SK-N-SH (cell line): Measurements from ENCODE around the gene COX15. TPM values are rescaled to one million over a fixed set of nuclear protein-coding genes. Genes with fewer than 3 reads are reported as not detected.

Experiments
- CTCF ChIA-PET: fragments of 300-600, 350-600 bp; formaldehyde crosslinking; extraction: SDS; loops from one replicate; lab custom pipeline; 2021; lab: Yijun Ruan, JAX
- POLR2A ChIA-PET: fragments of 350-600 bp; sonication (Branson Sonifier 250); formaldehyde crosslinking; extraction: SDS; loops from one replicate; lab custom pipeline; 2020; ENCODE audit warnings: antibody characterized with exemption, inconsistent platforms; lab: Yijun Ruan, JAX
- DNase-seq: peaks from one replicate; pipeline ENCODE4 v3.0.0; 2012
- H2AFZ ChIP-seq: fragments of 200-600 bp; sonication (generic); 2 replicates; pipeline ENCODE4 v1.8.1; 2016; ENCODE audit warnings: antibody characterized with exemption, mild to moderate bottlenecking, low read depth
- H3F3A ChIP-seq: fragments of 200-600 bp; sonication (generic); replicated peaks from 2 replicates; pipeline ENCODE3; 2016; ENCODE audit warnings: antibody characterized with exemption, mild to moderate bottlenecking; ENCODE audit not compliant: insufficient read depth
- H3K27ac ChIP-seq, 2 experiments: fragments of 200-500 bp in 1 of 2; fragments of 200-600 bp in 1 of 2; sonication (Bioruptor generic) in 1 of 2; sonication (generic), shearing (Covaris generic) in 1 of 2; 2 replicates each; pipeline versions ENCODE4 v1.5.1 to v1.6.1; 2014 to 2016; ENCODE audit warnings: low read depth in 2 of 2, inconsistent platforms in 1 of 2, low read length in 1 of 2, mild to moderate bottlenecking in 1 of 2, mixed read lengths in 1 of 2
- H3K27me3 ChIP-seq: fragments of 200-600 bp; sonication (generic), shearing (Covaris generic); 2 replicates; pipeline ENCODE4 v1.6.1; 2016; ENCODE audit warnings: mixed run types; ENCODE audit not compliant: insufficient read depth
- H3K36me3 ChIP-seq, 2 experiments: fragments of 200-500 bp in 1 of 2; fragments of 200-600 bp in 1 of 2; sonication (Bioruptor generic) in 1 of 2; sonication (generic) in 1 of 2; replicated peaks in 1 of 2; 2 replicates each; pipeline versions ENCODE3 to v1.5.1; 2014 to 2016; ENCODE audit warnings: low read length in 1 of 2, mild to moderate bottlenecking in 1 of 2; ENCODE audit not compliant: insufficient read depth in 2 of 2, control insufficient read depth in 1 of 2
- H3K4me1 ChIP-seq, 2 experiments: fragments of 200-500 bp in 1 of 2; fragments of 200-600 bp in 1 of 2; sonication (Bioruptor generic) in 1 of 2; sonication (generic), shearing (Covaris generic) in 1 of 2; 2 replicates each; pipeline versions ENCODE4 v1.5.1 to v1.6.1; 2014 to 2016; ENCODE audit warnings: low read depth in 1 of 2, low read length in 1 of 2, mixed run types in 1 of 2; ENCODE audit not compliant: insufficient read depth in 2 of 2, control insufficient read depth in 1 of 2
- H3K4me2 ChIP-seq: fragments of 200-600 bp; sonication (generic), shearing (Covaris generic); 2 replicates; pipeline ENCODE4 v1.6.1; 2017; ENCODE audit warnings: mixed run types
- H3K4me3 ChIP-seq, 2 experiments: fragments of 200-500 bp in 1 of 2; fragments of 200-600 bp in 1 of 2; sonication (Bioruptor generic) in 1 of 2; sonication (generic), shearing (Covaris generic) in 1 of 2; 2 replicates each; pipeline versions ENCODE4 v1.5.1 to v1.8.1; 2014 to 2016; ENCODE audit warnings: low read depth in 2 of 2, inconsistent platforms in 1 of 2, low read length in 1 of 2, mild to moderate bottlenecking in 1 of 2, mixed read lengths in 1 of 2, moderate library complexity in 1 of 2
- H3K79me2 ChIP-seq: fragments of 200-600 bp; sonication (generic); 2 replicates; pipeline ENCODE4 v1.8.1; 2017; ENCODE audit warnings: mild to moderate bottlenecking; ENCODE audit not compliant: insufficient read depth
- H3K9ac ChIP-seq: fragments of 200-600 bp; sonication (generic); 2 replicates; pipeline ENCODE4 v1.6.1; 2017; ENCODE audit warnings: mixed run types
- H3K9me2 ChIP-seq: fragments of 200-600 bp; sonication (generic); 2 replicates; pipeline ENCODE4 v1.6.1; 2017; ENCODE audit warnings: mixed run types
- H3K9me3 ChIP-seq: fragments of 200-600 bp; sonication (generic); 2 replicates; pipeline ENCODE4 v1.6.1; 2017; ENCODE audit warnings: mixed run types, mild to moderate bottlenecking, moderate library complexity
- H4K20me1 ChIP-seq: fragments of 200-600 bp; sonication (generic); 2 replicates; pipeline ENCODE4 v1.6.1; 2017; ENCODE audit warnings: mild to moderate bottlenecking, mixed run types; ENCODE audit not compliant: insufficient read depth
- ELF1 ChIP-seq: IDR thresholded peaks from 2 replicates; pipeline ENCODE4 v1.4.0; 2012
- GABPA ChIP-seq: IDR thresholded peaks from 2 replicates; pipeline ENCODE4 v1.4.0; 2012; ENCODE audit warnings: low read depth, mild to moderate bottlenecking
- GATA2 ChIP-seq: sonication (generic); formaldehyde crosslinking; IDR thresholded peaks from 2 replicates; pipeline ENCODE4 v1.5.0; 2020; ENCODE audit warnings: mild to moderate bottlenecking, missing genetic modification reagents
- NFIC ChIP-seq: IDR thresholded peaks from 2 replicates; pipeline ENCODE4 v1.4.0; 2012; ENCODE audit warnings: borderline replicate concordance
- POLR2AphosphoS5 ChIP-seq: IDR thresholded peaks from 2 replicates; pipeline ENCODE4 v1.6.1; 2012; ENCODE audit warnings: low read depth, low read length
- RAD21 ChIP-seq: IDR thresholded peaks from 2 replicates; pipeline ENCODE4 v1.6.1; 2012; ENCODE audit warnings: mild to moderate bottlenecking, low read length
- REST ChIP-seq: IDR thresholded peaks from 2 replicates; pipeline ENCODE4 v1.6.1; 2012; ENCODE audit warnings: mild to moderate bottlenecking, low read depth, low read length, moderate library complexity
- RXRA ChIP-seq: IDR thresholded peaks from 2 replicates; pipeline ENCODE4 v1.4.0; 2012; ENCODE audit warnings: low read depth, mild to moderate bottlenecking, borderline replicate concordance
- SIN3A ChIP-seq: IDR thresholded peaks from 2 replicates; pipeline ENCODE4 v1.6.1; 2012; ENCODE audit warnings: low read depth, mild to moderate bottlenecking, low read length, moderate library complexity, borderline replicate concordance
- USF2 ChIP-seq: fragments of 150-350 bp; IDR thresholded peaks from 2 replicates; pipeline ENCODE4 v1.6.1; 2017; ENCODE audit warnings: antibody characterized with exemption, low read length, low read depth, borderline replicate concordance
- WGBS: methylation state at CpG from one replicate; pipeline ENCODE4 v1.1.6; 2017; ENCODE audit warnings: low lambda C conversion rate; 5-methylcytosine and 5-hydroxymethylcytosine counted together
- polyA plus RNA-seq, 3 experiments: library from polyadenylated mRNA; depleted of rRNA; stranded (reverse); fragments of >200 nt; gene quantifications; 2 replicates each; pipeline ENCODE4 v1.2.3, GENCODE V29; 2012

Gene COX15
- polyA plus RNA-seq, 1 of the 3 experiments (the other 2 are of a cell fraction), result 20.4 TPM

- Histone ChIP-seq H3K4me2 (peak overlapping the region; percentile 83), H3K27ac (peak overlapping the region; percentile 84 to 91), H3K4me3 (peak overlapping the region; percentile 89 to 91), H2AFZ (peak overlapping the region; percentile 60), H3F3A (peaks cover 9% of the 10 kb centered on the region), H3K36me3 (peaks cover 26 to 30% of the 10 kb centered on the region in 2 experiments), H3K4me1 (peaks cover 0 to 9% of the 10 kb centered on the region in 2 experiments; a peak in 3 of 4 replicates), H3K9ac (peak overlapping the region; percentile 82), H3K79me2 (peaks cover 52% of the 10 kb centered on the region), H3K9me3 (no peaks in the 10 kb centered on the region), H3K27me3 (no peaks in the 10 kb centered on the region), H3K9me2 (no peaks in the 10 kb centered on the region), H4K20me1 (no peaks in the 10 kb centered on the region)
- WGBS, result 4% methylated on average over 12 of the region's 16 CpGs
- POLR2A ChIA-PET, result no interaction called here
- CTCF ChIA-PET, result interaction anchor here (1.8 kb wide), 1 partner anchor 295 kb away, joined by 7 read pairs; no protein-coding TSS in a partner anchor
- no peak for DNase-seq
- TF ChIP-seq REST (peak; percentile 1; the same call in 1 of the 2 replicates), USF2 (no peak)
Measured at GRCh38 chr10:99731306-99732032, 458 bp downstream of the COX15 start.

GRCh38 chr10:99730026-99730425, 1.9 kb downstream of the COX15 start:
- no peak for DNase-seq
- Histone ChIP-seq H3K4me1 (peaks cover 0 to 9% of the 10 kb centered on the region in 2 experiments; a peak in 3 of 4 replicates), H3K27me3 (no peaks in the 10 kb centered on the region), H4K20me1 (no peaks in the 10 kb centered on the region), H3K9me2 (no peaks in the 10 kb centered on the region), H3F3A (peaks cover 9% of the 10 kb centered on the region), H2AFZ (no peak overlapping the region), H3K27ac (no peak overlapping the region), H3K79me2 (peaks cover 43% of the 10 kb centered on the region), H3K9ac (no peak overlapping the region)
- ChIA-PET POLR2A (no interaction called here), CTCF (no interaction called here)
- 100% methylated on average over 1 of the region's 1 CpG for WGBS
- TF ChIP-seq ELF1 (no peak), NFIC (no peak), RXRA (no peak), GABPA (no peak), POLR2AphosphoS5 (no peak), GATA2 (no peak), RAD21 (no peak), SIN3A (no peak)
- TF ChIP-seq, all 33 proteins: peak for 0
- Histone ChIP-seq H3K36me3 (peaks cover 31 to 33% of the 10 kb centered on the region in 2 experiments), H3K9me3 (no peaks in the 10 kb centered on the region), H3K4me3 (no peak overlapping the region), H3K4me2 (peak overlapping the region; percentile 83; the same call in 1 of the 2 replicates)
